GM12873 (cell line): ENCODE data around the gene ADORA2A.

Experiments used
- CTCF ChIP-seq: IDR thresholded peaks from 2 replicates; pipeline ENCODE4 v1.5.1; 2012; ENCODE audit warnings: low read depth, mild to moderate bottlenecking, moderate library complexity, low read length, control low read depth; ENCODE audit not compliant: insufficient read depth; ENCODE audit errors: missing control alignments

ADORA2A gene

GRCh38 chr22:24404561-24405275, 22.7 kb upstream of the ADORA2A start:
- no peak for TF ChIP-seq CTCF

- no peak for TF ChIP-seq CTCF
These were observed 21.6 kb upstream of the ADORA2A start for GRCh38 chr22:24405631-24406321.

GRCh38 chr22:24406322-24407277, 20.8 kb upstream of the ADORA2A start:
- TF ChIP-seq CTCF = no peak

GRCh38 chr22:24407278-24407665, 20.1 kb upstream of the ADORA2A start:
- TF ChIP-seq CTCF = no peak

- no peak for TF ChIP-seq CTCF
These were observed 19.5 kb upstream of the ADORA2A start for GRCh38 chr22:24407884-24408283.

- TF ChIP-seq CTCF = no peak
These were observed 18.8 kb upstream of the ADORA2A start for GRCh38 chr22:24408630-24409029.

GRCh38 chr22:24409707-24410106, 17.7 kb upstream of the ADORA2A start:
- TF ChIP-seq CTCF = no peak
